Testis (tissue), 3 donors: ENCODE data around the gene DVL1. TPM values are rescaled to one million over a fixed set of nuclear protein-coding genes. Genes with fewer than 3 reads are reported as not detected.
A peak's percentile ranks its signal among the peaks of the same experiment; 100 is the strongest.

Source experiments
- DNase-seq: peaks from one replicate; pipeline ENCODE4 v3.0.0-alpha.2; 2019
- H3K27ac ChIP-seq, 2 donors: fragments of 200-600 bp; sonication (generic); one replicate each; pipeline ENCODE4 v1.5.1; 2019
- H3K27me3 ChIP-seq: fragments of 200-600 bp; sonication (generic); one replicate; pipeline ENCODE4 v1.5.1; 2019
- H3K36me3 ChIP-seq: fragments of 200-600 bp; sonication (generic); one replicate; pipeline ENCODE4 v1.5.1; 2017; ENCODE audit warnings: low read depth; ENCODE audit errors: missing control alignments
- H3K4me1 ChIP-seq: fragments of 200-600 bp; sonication (generic); one replicate; pipeline ENCODE4 v1.5.1; 2019
- H3K4me3 ChIP-seq, 2 donors: fragments of 200-600 bp; sonication (generic); one replicate each; pipeline ENCODE4 v1.5.1; 2017 to 2019
- H3K9me3 ChIP-seq: fragments of 200-600 bp; sonication (generic); one replicate; pipeline ENCODE4 v1.5.1; 2017
- POLR2A ChIP-seq: fragments of 450-650 bp; IDR thresholded peaks from one replicate; pipeline ENCODE4 v1.6.1; 2017; ENCODE audit warnings: antibody characterized with exemption, mild to moderate bottlenecking, moderate library complexity
- WGBS, 2 donors: methylation state at CpG; one replicate each; pipeline ENCODE4 v1.1.5; 2018; 5-methylcytosine and 5-hydroxymethylcytosine counted together
- intact Hi-C: fragments of 100-400 bp; cut with DNase I; formaldehyde crosslinking; loops from one replicate; pipeline ENCODE4 v1.15.1; 2023; ENCODE audit warnings: low total_unique reads
- polyA plus RNA-seq: library from polyadenylated mRNA; stranded (reverse); fragments of 350-450 nt; fragmentation: Illumina TruSeq; extraction: RNeasy Lipid Tissue Mini Kit (QIAGEN cat#74804); gene quantifications from one replicate; pipeline ENCODE4 v1.2.3, GENCODE V29; 2014; ENCODE audit warnings: low read depth, low replicate concordance; ENCODE audit not compliant: insufficient read depth
- total RNA-seq, 2 donors: library from RNA; depleted of rRNA; stranded (reverse); fragments of >200 nt; gene quantifications; one replicate each; pipeline ENCODE4 v1.2.3, GENCODE V29; 2016
- TF ChIP-seq, protein P1 (sequence below), 3 experiments: fragments of 450-650 bp in 2 of 3; fragments of 200-600 bp in 1 of 3; sonication (generic) in 1 of 3; IDR thresholded peaks; one replicate each; pipeline ENCODE4 v1.5.1; 2016 to 2019; ENCODE audit warnings: antibody characterized with exemption in 3 of 3, mild to moderate bottlenecking in 2 of 3, moderate library complexity in 1 of 3

The DVL1 gene
- total and polyA plus RNA-seq, 3 donors from 2014 or later = 65.8 to 183 (median 169) TPM

DNA sequence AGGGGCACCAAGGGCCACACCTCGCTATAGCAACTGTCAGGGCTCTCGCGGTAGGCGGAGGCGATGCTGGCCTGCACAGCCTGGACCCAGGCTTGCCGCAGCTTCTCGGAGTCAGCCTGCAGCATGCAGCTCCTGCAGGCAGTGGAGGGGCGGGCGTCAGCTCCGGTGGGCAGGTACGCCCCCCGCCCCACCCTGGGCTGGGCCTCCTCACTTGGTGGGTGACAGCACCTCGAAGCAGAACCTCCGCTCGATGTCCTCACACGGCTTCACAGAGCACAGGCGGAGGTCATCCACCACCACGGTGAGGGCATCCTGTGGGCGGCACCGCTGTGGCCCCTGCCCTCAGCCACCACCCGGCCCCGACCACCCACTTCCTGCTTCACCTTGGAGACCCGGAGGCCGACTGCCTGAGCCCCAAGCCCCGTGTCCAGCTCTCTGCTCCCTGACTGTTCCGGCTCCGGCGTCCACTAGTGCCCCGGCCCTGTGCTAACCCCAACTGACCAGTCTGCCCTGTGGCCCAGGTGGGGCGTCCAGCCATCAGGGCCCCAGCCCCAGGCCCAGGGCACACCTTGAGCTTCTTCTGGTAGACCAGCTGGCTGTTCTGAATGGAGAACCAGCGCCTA lies 51.3 kb downstream of the DVL1 start:
- Histone ChIP-seq H3K4me3 (no peak overlapping the region), H3K27me3 (no peaks in the 10 kb centered on the region), H3K4me1 (no peaks in the 10 kb centered on the region), H3K27ac (no peak overlapping the region), H3K9me3 (no peaks in the 10 kb centered on the region), H3K36me3 (no peaks in the 10 kb centered on the region)
- WGBS, 2 donors = 93 to 95% methylated on average over 5 to 27 of the region's 31 CpGs
- TF ChIP-seq, protein P1, sequence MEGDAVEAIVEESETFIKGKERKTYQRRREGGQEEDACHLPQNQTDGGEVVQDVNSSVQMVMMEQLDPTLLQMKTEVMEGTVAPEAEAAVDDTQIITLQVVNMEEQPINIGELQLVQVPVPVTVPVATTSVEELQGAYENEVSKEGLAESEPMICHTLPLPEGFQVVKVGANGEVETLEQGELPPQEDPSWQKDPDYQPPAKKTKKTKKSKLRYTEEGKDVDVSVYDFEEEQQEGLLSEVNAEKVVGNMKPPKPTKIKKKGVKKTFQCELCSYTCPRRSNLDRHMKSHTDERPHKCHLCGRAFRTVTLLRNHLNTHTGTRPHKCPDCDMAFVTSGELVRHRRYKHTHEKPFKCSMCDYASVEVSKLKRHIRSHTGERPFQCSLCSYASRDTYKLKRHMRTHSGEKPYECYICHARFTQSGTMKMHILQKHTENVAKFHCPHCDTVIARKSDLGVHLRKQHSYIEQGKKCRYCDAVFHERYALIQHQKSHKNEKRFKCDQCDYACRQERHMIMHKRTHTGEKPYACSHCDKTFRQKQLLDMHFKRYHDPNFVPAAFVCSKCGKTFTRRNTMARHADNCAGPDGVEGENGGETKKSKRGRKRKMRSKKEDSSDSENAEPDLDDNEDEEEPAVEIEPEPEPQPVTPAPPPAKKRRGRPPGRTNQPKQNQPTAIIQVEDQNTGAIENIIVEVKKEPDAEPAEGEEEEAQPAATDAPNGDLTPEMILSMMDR (IDR thresholded peaks at IDR 0.05) = no peak
- no peak for TF ChIP-seq POLR2A
- no peak for DNase-seq
- intact Hi-C loops = no loop called here

DNA sequence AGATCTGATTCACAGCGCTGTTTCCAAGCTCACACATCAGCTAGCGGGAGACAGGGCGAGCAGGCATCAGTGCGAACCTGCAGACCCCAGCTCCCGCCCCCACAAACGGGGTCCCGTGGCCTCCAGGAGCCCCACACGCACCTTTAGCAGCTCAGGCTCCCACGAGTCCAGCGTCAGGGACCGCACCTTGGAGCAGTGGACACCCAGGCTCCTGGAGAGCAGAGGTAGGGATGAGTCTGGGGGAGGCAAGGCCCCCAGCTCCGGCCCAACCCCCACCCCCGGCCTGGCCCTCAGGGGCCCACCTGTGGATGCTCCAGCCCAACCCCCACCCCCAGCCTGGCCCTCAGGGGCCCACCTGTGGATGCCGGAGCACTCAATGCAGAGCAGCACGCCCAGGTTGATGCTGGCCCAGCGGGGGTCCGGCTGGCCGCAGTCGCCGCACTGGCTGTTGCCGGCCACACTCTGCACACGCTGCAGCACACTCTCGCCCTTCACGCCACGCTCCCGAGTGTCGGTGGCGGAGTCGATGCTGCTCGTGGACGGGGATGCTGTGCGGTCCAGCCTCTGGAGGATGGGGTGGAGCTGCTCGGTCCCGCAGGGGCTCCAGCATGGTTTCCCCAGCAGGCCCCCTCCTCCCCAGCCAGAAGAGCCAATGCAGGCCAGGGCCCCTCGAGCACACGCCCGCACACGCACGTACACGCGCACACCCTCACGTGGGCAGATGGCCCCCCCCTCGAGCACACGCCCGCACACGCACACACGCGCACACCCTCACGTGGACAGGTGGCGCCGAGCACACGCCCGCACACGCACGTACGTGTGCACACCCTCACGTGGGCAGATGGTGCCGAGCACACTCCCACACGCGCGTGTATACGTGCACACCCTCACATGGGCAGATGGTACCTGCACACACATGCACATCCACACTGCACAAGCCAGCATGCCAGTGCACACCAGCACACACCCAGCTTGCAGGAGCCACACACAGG lies 52.9 kb downstream of the DVL1 start:
- Histone ChIP-seq H3K27ac (no peak overlapping the region), H3K9me3 (no peaks in the 10 kb centered on the region), H3K36me3 (no peaks in the 10 kb centered on the region), H3K4me3 (no peak overlapping the region), H3K4me1 (peaks cover 2% of the 10 kb centered on the region), H3K27me3 (no peaks in the 10 kb centered on the region)
- intact Hi-C loops = no loop called here
- no peak for TF ChIP-seq POLR2A
- TF ChIP-seq, protein P1 (IDR thresholded peaks at IDR 0.05) = no peak
- WGBS, 2 donors = 88 to 92% methylated on average over 11 to 62 of the region's 62 CpGs
- DNase-seq = no peak

DNA sequence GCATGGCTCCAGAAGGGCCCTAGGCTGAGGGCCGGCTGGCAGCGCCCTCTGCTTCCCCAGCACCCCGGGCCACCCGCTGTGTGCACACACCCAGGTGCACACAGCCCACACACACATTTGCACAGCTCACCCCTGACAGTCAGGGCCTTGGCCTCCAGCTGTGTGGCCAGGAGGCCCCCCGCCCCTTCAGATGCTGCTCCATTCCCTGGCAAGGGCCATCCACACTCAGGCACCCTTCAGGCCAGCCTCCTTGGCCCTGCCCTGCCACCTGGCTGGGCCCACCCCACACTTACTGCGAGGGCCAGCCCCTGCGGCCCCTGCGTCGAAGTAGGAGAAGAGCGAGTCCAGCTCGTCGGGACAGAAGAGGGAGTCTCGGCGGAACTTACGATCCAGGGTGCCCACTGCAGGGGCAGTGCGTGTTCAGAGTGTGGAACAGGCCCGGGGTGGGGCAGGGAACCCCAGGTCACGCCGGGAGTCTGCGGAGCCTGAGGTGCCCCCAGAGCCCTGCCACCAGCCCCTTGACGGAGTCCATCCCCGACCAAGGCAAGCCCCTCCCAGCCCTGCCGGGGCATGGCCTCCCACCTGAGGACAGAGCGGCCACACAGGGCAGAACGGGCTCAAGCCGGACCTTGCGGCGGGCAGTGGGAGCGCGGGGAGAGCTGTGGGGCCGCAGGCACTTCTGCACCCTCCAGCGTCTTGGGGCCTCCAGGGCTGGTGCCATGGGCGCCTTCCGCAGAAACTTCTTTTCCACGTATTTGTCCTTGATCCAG lies 53.9 kb downstream of the DVL1 start:
- intact Hi-C loops = no loop called here
- Histone ChIP-seq H3K27me3 (no peaks in the 10 kb centered on the region), H3K9me3 (no peaks in the 10 kb centered on the region), H3K4me3 (no peak overlapping the region), H3K36me3 (no peaks in the 10 kb centered on the region), H3K27ac (no peak overlapping the region), H3K4me1 (peaks cover 11% of the 10 kb centered on the region)
- TF ChIP-seq, protein P1 (IDR thresholded peaks at IDR 0.05) = no peak
- TF ChIP-seq POLR2A = no peak
- WGBS, 2 donors = 80 to 92% methylated on average over 2 to 35 of the region's 35 CpGs
- no peak for DNase-seq

DNA sequence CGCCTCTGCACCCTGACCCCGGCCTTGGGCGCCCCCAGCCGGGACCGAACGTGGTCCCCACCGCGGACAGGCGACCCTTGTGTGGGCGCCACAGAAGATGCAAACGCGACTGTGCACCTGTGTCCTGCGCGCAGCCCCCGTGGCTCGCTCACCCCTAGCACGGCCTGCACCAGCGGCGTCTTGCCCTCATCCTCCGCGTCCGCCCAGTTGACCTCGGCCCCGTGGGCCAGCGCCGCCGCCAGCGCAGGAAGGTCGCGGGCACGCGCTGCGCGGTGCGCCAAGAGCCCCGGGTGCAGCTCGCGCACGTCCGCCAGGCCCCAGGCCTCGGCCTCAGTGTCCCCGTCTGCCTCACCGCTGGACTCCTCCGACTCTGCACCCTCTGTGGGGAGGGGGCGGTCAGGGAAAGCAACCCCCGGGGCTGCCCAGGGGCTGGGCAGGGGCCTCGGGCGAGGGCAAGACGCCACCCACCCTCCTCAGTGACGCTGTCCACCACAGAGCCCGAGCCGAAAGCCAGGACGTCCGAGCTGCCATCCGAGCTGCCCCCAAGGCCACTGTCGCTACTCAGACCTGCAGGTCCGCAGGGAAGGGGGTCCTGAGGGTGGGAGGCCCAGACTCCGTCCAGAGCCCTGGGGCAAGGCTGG lies 54.8 kb downstream of the DVL1 start:
- Histone ChIP-seq H3K4me3 (peak overlapping the region; percentile 24 to 38), H3K27me3 (no peaks in the 10 kb centered on the region), H3K36me3 (no peaks in the 10 kb centered on the region), H3K4me1 (peaks cover 11% of the 10 kb centered on the region), H3K27ac (no peak overlapping the region), H3K9me3 (no peaks in the 10 kb centered on the region)
- TF ChIP-seq POLR2A = no peak
- TF ChIP-seq, protein P1 (IDR thresholded peaks at IDR 0.05) = no peak
- WGBS, 2 donors = 65 to 87% methylated on average over 21 to 46 of the region's 58 CpGs
- intact Hi-C loops = no loop called here
- no peak for DNase-seq
